Measurements from ENCODE around the gene GRIN2D. TPM values are rescaled to one million over a fixed set of nuclear protein-coding genes. Genes with fewer than 3 reads are reported as not detected.
A peak's percentile ranks its signal among the peaks of the same experiment; 100 is the strongest.

GRIN2D gene
- total RNA-seq, 4 donors from 2014 or later, result 0.42 to 0.90 (median 0.51) TPM

- H3K4me3 ChIP-seq, result no peak overlapping the region
- no peak for DNase-seq (ENCODE audit: low spot score in 2 of 2)
- H3K4me1 ChIP-seq, result peaks cover 0 to 60% (median 13%) of the 10 kb centered on the region in 4 donors
- WGBS, 2 donors, result 38% methylated on average over 2 of the region's 2 CpGs
- no peaks in the 10 kb centered on the region for H3K9me3 ChIP-seq
- peaks cover 2 to 57% of the 10 kb centered on the region in 2 donors for H3K27me3 ChIP-seq
- no peak overlapping the region for H3K27ac ChIP-seq
- no peaks in the 10 kb centered on the region for H3K36me3 ChIP-seq
- TF ChIP-seq EP300 (IDR thresholded peaks at IDR 0.05), result no peak
- no peak for TF ChIP-seq POLR2A (IDR thresholded peaks at IDR 0.05)
- TF ChIP-seq, protein P1, sequence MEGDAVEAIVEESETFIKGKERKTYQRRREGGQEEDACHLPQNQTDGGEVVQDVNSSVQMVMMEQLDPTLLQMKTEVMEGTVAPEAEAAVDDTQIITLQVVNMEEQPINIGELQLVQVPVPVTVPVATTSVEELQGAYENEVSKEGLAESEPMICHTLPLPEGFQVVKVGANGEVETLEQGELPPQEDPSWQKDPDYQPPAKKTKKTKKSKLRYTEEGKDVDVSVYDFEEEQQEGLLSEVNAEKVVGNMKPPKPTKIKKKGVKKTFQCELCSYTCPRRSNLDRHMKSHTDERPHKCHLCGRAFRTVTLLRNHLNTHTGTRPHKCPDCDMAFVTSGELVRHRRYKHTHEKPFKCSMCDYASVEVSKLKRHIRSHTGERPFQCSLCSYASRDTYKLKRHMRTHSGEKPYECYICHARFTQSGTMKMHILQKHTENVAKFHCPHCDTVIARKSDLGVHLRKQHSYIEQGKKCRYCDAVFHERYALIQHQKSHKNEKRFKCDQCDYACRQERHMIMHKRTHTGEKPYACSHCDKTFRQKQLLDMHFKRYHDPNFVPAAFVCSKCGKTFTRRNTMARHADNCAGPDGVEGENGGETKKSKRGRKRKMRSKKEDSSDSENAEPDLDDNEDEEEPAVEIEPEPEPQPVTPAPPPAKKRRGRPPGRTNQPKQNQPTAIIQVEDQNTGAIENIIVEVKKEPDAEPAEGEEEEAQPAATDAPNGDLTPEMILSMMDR (IDR thresholded peaks at IDR 0.05), result no peak
Measured at GRCh38 chr19:48396824-48397176, 3.3 kb downstream of the GRIN2D start.

GRCh38 chr19:48397263-48398101 lies 4.0 kb downstream of the GRIN2D start:
- peaks cover 0 to 59% (median 13%) of the 10 kb centered on the region in 4 donors for H3K4me1 ChIP-seq
- H3K9me3 ChIP-seq, result no peaks in the 10 kb centered on the region
- DNase-seq (ENCODE audit: low spot score in 2 of 2), result no peak
- H3K4me3 ChIP-seq, result peak overlapping the region in 3 of 4 donors; percentile 29 to 51 (median 30)
- peaks cover 2 to 56% of the 10 kb centered on the region in 2 donors for H3K27me3 ChIP-seq
- H3K27ac ChIP-seq, result peak overlapping the region in 1 of 4 donors; percentile 63
- no peaks in the 10 kb centered on the region for H3K36me3 ChIP-seq
- TF ChIP-seq POLR2A (IDR thresholded peaks at IDR 0.05), result no peak
- TF ChIP-seq, protein P1 (IDR thresholded peaks at IDR 0.05), result no peak
- 33 to 43% methylated on average over 22 of the region's 22 CpGs for WGBS, 2 donors

DNA sequence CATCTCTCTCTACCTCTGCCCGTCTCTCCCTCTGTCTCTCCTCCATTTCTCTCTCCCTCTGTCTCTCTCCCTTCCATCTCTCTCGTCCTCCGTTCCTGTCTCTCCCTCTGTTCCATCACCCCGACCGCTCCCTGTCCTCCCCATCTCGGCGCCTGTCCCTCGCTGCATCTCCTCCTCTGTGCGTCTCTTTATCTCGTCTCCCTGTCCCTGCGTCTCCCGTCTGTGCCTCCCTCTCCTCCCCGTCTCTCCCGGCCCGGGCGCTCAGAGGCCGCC lies 4.6 kb downstream of the GRIN2D start:
- Histone ChIP-seq H3K4me1 (peaks cover 0 to 58% (median 13%) of the 10 kb centered on the region in 4 donors), H3K36me3 (no peaks in the 10 kb centered on the region), H3K4me3 (peak overlapping the region in 3 of 4 donors; percentile 29 to 51 (median 30)), H3K27ac (peak overlapping the region in 1 of 4 donors; percentile 63), H3K27me3 (peaks cover 2 to 51% of the 10 kb centered on the region in 2 donors), H3K9me3 (no peaks in the 10 kb centered on the region)
- no peak for DNase-seq (ENCODE audit: low spot score in 2 of 2)
- TF ChIP-seq EP300 (IDR thresholded peaks at IDR 0.05) (no peak), POLR2A (IDR thresholded peaks at IDR 0.05) (no peak)
- TF ChIP-seq, protein P1 (IDR thresholded peaks at IDR 0.05), result no peak
- WGBS, 2 donors, result 3% methylated on average over 17 of the region's 17 CpGs

DNA sequence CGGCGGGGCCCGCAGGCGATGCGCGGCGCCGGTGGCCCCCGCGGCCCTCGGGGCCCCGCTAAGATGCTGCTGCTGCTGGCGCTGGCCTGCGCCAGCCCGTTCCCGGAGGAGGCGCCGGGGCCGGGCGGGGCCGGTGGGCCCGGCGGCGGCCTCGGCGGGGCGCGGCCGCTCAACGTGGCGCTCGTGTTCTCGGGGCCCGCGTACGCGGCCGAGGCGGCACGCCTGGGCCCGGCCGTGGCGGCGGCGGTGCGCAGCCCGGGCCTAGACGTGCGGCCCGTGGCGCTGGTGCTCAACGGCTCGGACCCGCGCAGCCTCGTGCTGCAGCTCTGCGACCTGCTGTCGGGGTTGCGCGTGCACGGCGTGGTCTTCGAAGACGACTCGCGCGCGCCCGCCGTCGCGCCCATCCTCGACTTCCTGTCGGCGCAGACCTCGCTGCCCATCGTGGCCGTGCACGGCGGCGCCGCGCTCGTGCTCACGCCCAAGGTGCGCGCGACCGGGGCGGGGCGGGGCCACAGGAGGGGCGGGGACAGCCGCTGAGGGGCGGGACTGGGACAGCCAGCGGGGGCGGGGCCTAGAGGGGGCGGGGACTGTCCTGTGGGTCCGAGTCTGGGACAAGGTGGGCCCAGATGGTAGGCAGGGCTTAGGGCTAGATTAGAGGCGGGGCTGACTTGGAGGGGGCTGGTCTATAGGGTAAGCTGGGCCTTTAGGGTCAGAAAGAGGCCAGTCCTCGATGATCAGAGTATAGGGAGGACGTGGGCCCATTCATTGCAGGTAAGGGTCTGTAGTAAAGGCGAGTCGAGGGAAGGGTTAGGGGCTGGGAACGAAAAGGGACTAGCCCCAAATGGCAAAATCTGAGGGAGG lies 5.1 kb downstream of the GRIN2D start:
- Histone ChIP-seq H3K9me3 (no peaks in the 10 kb centered on the region), H3K27me3 (peaks cover 2 to 45% of the 10 kb centered on the region in 2 donors), H3K36me3 (no peaks in the 10 kb centered on the region), H3K4me1 (peaks cover 0 to 52% (median 11%) of the 10 kb centered on the region in 4 donors), H3K27ac (peak overlapping the region in 2 of 4 donors; percentile 63 to 78), H3K4me3 (peak overlapping the region in 3 of 4 donors; percentile 30 to 51 (median 32))
- WGBS, 2 donors, result 11 to 18% methylated on average over 42 to 59 of the region's 104 CpGs
- no peak for TF ChIP-seq EP300 (IDR thresholded peaks at IDR 0.05)
- no peak for TF ChIP-seq POLR2A (IDR thresholded peaks at IDR 0.05)
- TF ChIP-seq, protein P1 (IDR thresholded peaks at IDR 0.05), result no peak
- DNase-seq (ENCODE audit: low spot score in 2 of 2), result peak; percentile 47 to 62
